OCI-LY7 (cell line): Measurements from ENCODE around the gene RNPEPL1. TPM values are rescaled to one million over a fixed set of nuclear protein-coding genes. Genes with fewer than 3 reads are reported as not detected.

Source experiments
- BruUV-seq: library from RNA; stranded (reverse); fragments of 400-500 nt; replicated peaks from 2 replicates; lab custom pipeline; 2021; lab: Mats Ljungman, UMichigan
- CTCF ChIA-PET: fragments of 300-600 bp; sonication (Branson Sonifier 250); formaldehyde crosslinking; loops from one replicate; lab custom pipeline; 2022; ENCODE audit warnings: antibody characterized with exemption; ENCODE audit not compliant: unreplicated experiment; lab: Charles Lee
- POLR2A ChIA-PET: fragments of 300-600 bp; sonication (Branson Sonifier 250); formaldehyde crosslinking; loops from one replicate; lab custom pipeline; 2022; ENCODE audit warnings: antibody characterized with exemption; lab: Charles Lee
- DNase-seq: peaks from one replicate; pipeline ENCODE4 v3.0.0-alpha.2; 2015; ENCODE audit warnings: low spot score
- H2AFZ ChIP-seq: fragments of 200-600 bp; sonication (generic), shearing (Covaris generic); 2 replicates; pipeline ENCODE4 v1.6.1; 2014; ENCODE audit warnings: mild to moderate bottlenecking, antibody characterized with exemption, low read length, moderate library complexity
- H3K27ac ChIP-seq: fragments of 200-600 bp; sonication (generic); 2 replicates; pipeline ENCODE4 v1.5.1; 2014; ENCODE audit warnings: mixed run types, low read depth, mild to moderate bottlenecking, moderate library complexity, low read length, inconsistent platforms; ENCODE audit not compliant: poor library complexity, severe bottlenecking
- H3K36me3 ChIP-seq: fragments of 200-600 bp; sonication (generic); 2 replicates; pipeline ENCODE4 v1.6.1; 2014; ENCODE audit warnings: mild to moderate bottlenecking, antibody characterized with exemption, low read length, moderate library complexity, mixed read lengths; ENCODE audit not compliant: insufficient read depth
- H3K4me1 ChIP-seq: fragments of 200-600 bp; sonication (generic); 2 replicates; pipeline ENCODE4 v1.5.1; 2014; ENCODE audit warnings: mild to moderate bottlenecking, low read length; ENCODE audit not compliant: insufficient read depth, poor library complexity, severe bottlenecking
- H3K4me2 ChIP-seq: fragments of 200-600 bp; sonication (generic); 2 replicates; pipeline ENCODE4 v1.6.1; 2014; ENCODE audit warnings: mild to moderate bottlenecking, low read length
- H3K4me3 ChIP-seq: fragments of 200-600 bp; sonication (generic); 2 replicates; pipeline ENCODE4 v1.5.1; 2014; ENCODE audit warnings: mild to moderate bottlenecking, low read depth, low read length; ENCODE audit not compliant: poor library complexity, severe bottlenecking
- H3K79me2 ChIP-seq: fragments of 200-600 bp; sonication (generic); 2 replicates; pipeline ENCODE4 v1.6.1; 2016; ENCODE audit warnings: low read depth, mild to moderate bottlenecking, low read length, moderate library complexity, mixed read lengths; ENCODE audit not compliant: insufficient read depth
- H3K9me2 ChIP-seq: fragments of 200-600 bp; sonication (generic); 2 replicates; pipeline ENCODE4 v1.6.1; 2016; ENCODE audit warnings: mild to moderate bottlenecking, low read length, mixed read lengths; ENCODE audit not compliant: insufficient read depth
- H3K9me3 ChIP-seq: fragments of 200-600 bp; sonication (generic); 2 replicates; pipeline ENCODE4 v1.6.1; 2014; ENCODE audit warnings: mild to moderate bottlenecking, mixed run types, low read length, mixed read lengths
- H4K20me1 ChIP-seq: fragments of 200-600 bp; sonication (generic); 2 replicates; pipeline ENCODE4 v1.6.1; 2014; ENCODE audit warnings: mild to moderate bottlenecking, antibody characterized with exemption, low read length, moderate library complexity, mixed read lengths; ENCODE audit not compliant: insufficient read depth
- CTCF ChIP-seq: fragments of 200-600 bp; sonication (generic); conservative IDR thresholded peaks from 2 replicates; pipeline ENCODE4 v1.5.1; 2014; ENCODE audit warnings: mild to moderate bottlenecking, antibody characterized with exemption, low read length, moderate library complexity, mixed read lengths
- EZH2phosphoT487 ChIP-seq: fragments of 200-600 bp; sonication (generic); IDR thresholded peaks from 2 replicates; pipeline ENCODE4 v1.6.1; 2018; ENCODE audit warnings: low read depth, borderline replicate concordance, mild to moderate bottlenecking, mixed run types, antibody characterized with exemption, low read length, moderate library complexity, mixed read lengths
- intact Hi-C: fragments of 100-400 bp; cut with micrococcal nuclease; formaldehyde crosslinking; loops from one replicate; pipeline ENCODE4 v1.10.0; 2022; ENCODE audit not compliant: unreplicated experiment
- total RNA-seq, 2 experiments: library from RNA; depleted of rRNA in 1 of 2; stranded (reverse); fragments of >200 nt in 1 of 2; shearing (Covaris generic) in 1 of 2; gene quantifications; 2 replicates each; pipeline ENCODE4 v1.2.3, GENCODE V29; 2014 to 2022

The RNPEPL1 gene
- total RNA-seq, 2 experiments from 2014 or later: 41.9 to 51.8 TPM

- Histone ChIP-seq H4K20me1 (peaks cover 10% of the 10 kb centered on the region; the same call in 1 of the 2 replicates), H3K4me3 (no peak overlapping the region), H3K4me2 (no peak overlapping the region), H3K27ac (no peak overlapping the region), H3K4me1 (peaks cover 17% of the 10 kb centered on the region), H3K9me2 (no peaks in the 10 kb centered on the region), H3K36me3 (peaks cover 31% of the 10 kb centered on the region; the same call in 1 of the 2 replicates), H3K79me2 (peaks cover 23% of the 10 kb centered on the region), H2AFZ (no peak overlapping the region), H3K9me3 (no peaks in the 10 kb centered on the region)
- ChIA-PET CTCF (no interaction called here), POLR2A (no interaction called here)
- no TSS peak for BruUV-seq
- no peak for TF ChIP-seq EZH2phosphoT487
- TF ChIP-seq CTCF: no peak
- DNase-seq: no peak
- intact Hi-C loops: no loop called here
Measured at GRCh38 chr2:240590681-240591111, 22.4 kb downstream of the RNPEPL1 start.

- Histone ChIP-seq H3K4me2 (no peak overlapping the region), H3K4me1 (peaks cover 17% of the 10 kb centered on the region), H3K4me3 (no peak overlapping the region), H3K36me3 (peaks cover 35% of the 10 kb centered on the region; the same call in 1 of the 2 replicates), H3K79me2 (peaks cover 21% of the 10 kb centered on the region), H3K27ac (no peak overlapping the region), H3K9me3 (no peaks in the 10 kb centered on the region), H4K20me1 (peaks cover 10% of the 10 kb centered on the region; the same call in 1 of the 2 replicates), H3K9me2 (no peaks in the 10 kb centered on the region), H2AFZ (no peak overlapping the region)
- no peak for TF ChIP-seq EZH2phosphoT487
- no peak for TF ChIP-seq CTCF
- BruUV-seq: no TSS peak
- POLR2A ChIA-PET: no interaction called here
- CTCF ChIA-PET: no interaction called here
- intact Hi-C loops: no loop called here
- DNase-seq: no peak
Measured at GRCh38 chr2:240591226-240591625, 22.9 kb downstream of the RNPEPL1 start.

GRCh38 chr2:240591784-240592183 is 23.5 kb downstream of the RNPEPL1 start:
- Histone ChIP-seq H3K9me2 (no peaks in the 10 kb centered on the region), H3K36me3 (peaks cover 35% of the 10 kb centered on the region; the same call in 1 of the 2 replicates), H3K79me2 (peaks cover 21% of the 10 kb centered on the region), H3K4me2 (no peak overlapping the region), H3K9me3 (no peaks in the 10 kb centered on the region), H3K4me3 (no peak overlapping the region), H3K27ac (no peak overlapping the region), H2AFZ (no peak overlapping the region), H3K4me1 (peaks cover 17% of the 10 kb centered on the region), H4K20me1 (peaks cover 10% of the 10 kb centered on the region; the same call in 1 of the 2 replicates)
- intact Hi-C loops: no loop called here
- CTCF ChIA-PET: no interaction called here
- POLR2A ChIA-PET: no interaction called here
- no peak for DNase-seq
- TF ChIP-seq EZH2phosphoT487 (no peak), CTCF (no peak)
- BruUV-seq: no TSS peak
